ENCODE data around the gene NTN3. TPM values are rescaled to one million over a fixed set of nuclear protein-coding genes. Genes with fewer than 3 reads are reported as not detected.

Gene NTN3
- total and polyA plus RNA-seq, 11 donors: 0.09 to 0.50 (median 0.20) TPM; not detected in 5

GRCh38 chr16:2443555-2443954 lies 27.5 kb upstream of the NTN3 start:
- Histone ChIP-seq H3K36me3 (peaks cover 0 to 44% (median 12%) of the 10 kb centered on the region in 9 donors), H3K4me1 (no peaks in the 10 kb centered on the region), H3K9me3 (no peaks in the 10 kb centered on the region), H3K4me3 (no peak overlapping the region), H3K27ac (no peak overlapping the region), H3K27me3 (no peaks in the 10 kb centered on the region)
- intact Hi-C loops (cut with DNase I): no loop called here
- 80 to 83% (median 82%) methylated on average over 9 of the region's 9 CpGs for WGBS, 4 donors
- ATAC-seq (peak in 1 of 4 donors; percentile 22), DNase-seq (no peak)
- TF ChIP-seq, protein P1, sequence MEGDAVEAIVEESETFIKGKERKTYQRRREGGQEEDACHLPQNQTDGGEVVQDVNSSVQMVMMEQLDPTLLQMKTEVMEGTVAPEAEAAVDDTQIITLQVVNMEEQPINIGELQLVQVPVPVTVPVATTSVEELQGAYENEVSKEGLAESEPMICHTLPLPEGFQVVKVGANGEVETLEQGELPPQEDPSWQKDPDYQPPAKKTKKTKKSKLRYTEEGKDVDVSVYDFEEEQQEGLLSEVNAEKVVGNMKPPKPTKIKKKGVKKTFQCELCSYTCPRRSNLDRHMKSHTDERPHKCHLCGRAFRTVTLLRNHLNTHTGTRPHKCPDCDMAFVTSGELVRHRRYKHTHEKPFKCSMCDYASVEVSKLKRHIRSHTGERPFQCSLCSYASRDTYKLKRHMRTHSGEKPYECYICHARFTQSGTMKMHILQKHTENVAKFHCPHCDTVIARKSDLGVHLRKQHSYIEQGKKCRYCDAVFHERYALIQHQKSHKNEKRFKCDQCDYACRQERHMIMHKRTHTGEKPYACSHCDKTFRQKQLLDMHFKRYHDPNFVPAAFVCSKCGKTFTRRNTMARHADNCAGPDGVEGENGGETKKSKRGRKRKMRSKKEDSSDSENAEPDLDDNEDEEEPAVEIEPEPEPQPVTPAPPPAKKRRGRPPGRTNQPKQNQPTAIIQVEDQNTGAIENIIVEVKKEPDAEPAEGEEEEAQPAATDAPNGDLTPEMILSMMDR (IDR thresholded peaks at IDR 0.05): no peak

DNA sequence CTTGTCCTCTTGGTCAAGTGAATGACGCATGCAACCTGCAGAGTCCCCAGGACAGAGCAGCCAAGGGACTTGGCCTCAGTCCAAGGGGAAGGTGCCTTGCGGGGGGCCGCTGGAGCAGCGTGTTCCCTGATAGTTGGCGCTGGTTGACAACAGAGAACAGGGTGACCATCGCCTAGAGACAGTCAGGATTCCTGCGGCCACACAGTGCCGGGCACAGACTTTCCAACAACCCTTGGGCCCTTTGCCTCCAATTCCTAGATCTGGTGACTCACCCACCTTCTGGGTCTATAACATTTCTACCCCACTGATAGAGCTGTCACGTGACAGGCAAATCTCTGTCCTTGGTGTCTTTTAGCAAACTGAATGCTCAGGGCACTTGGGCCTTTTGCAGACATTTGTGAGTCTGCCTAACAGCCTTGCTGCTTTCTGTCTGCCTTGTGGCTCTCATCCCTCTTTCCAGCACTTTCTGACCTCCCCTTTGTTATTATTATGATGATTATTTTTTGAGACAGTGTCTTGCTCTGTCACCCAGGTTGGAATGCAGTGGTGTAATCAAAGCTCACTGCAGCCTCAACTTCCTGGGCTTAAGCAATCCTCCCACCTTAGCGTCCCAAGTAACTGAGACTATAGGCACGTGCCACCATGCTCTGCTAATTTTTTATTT lies 23.0 kb upstream of the NTN3 start:
- H3K27ac ChIP-seq: no peak overlapping the region
- no peak for TF ChIP-seq POLR2A (IDR thresholded peaks at IDR 0.05)
- TF ChIP-seq, protein P1 (IDR thresholded peaks at IDR 0.05): no peak
- no peaks in the 10 kb centered on the region for H3K4me1 ChIP-seq
- no peaks in the 10 kb centered on the region for H3K9me3 ChIP-seq
- H3K36me3 ChIP-seq: peaks cover 0 to 54% (median 12%) of the 10 kb centered on the region in 9 donors
- intact Hi-C loops (cut with DNase I): no loop called here
- WGBS, 4 donors: 89 to 94% (median 92%) methylated on average over 11 of the region's 11 CpGs
- no peak overlapping the region for H3K4me3 ChIP-seq
- ATAC-seq (peak in 1 of 4 donors; percentile 48), DNase-seq (no peak)
- H3K27me3 ChIP-seq: no peaks in the 10 kb centered on the region

GRCh38 chr16:2449118-2449517 lies 22.0 kb upstream of the NTN3 start:
- intact Hi-C loops (cut with DNase I): no loop called here

DNA sequence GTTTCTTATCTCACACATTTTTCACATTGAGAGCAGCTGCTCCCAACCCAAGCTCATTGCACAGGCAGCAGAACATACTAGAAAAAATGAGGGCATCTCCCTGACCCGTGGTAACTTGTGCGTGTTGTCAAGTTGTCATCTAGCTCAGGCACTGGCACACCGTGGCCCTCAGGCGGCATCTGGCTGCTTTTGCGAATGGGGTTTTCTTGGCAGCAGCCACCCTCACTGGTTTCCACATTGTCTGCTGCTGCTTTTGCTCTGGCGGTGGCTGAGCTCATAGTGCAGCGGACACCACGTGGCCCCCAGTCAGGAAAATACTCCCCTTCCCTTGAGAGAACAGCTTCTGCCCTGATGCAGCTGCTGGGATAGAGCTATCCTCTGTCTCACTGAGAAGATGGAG lies 20.6 kb upstream of the NTN3 start:
- H3K9me3 ChIP-seq: no peaks in the 10 kb centered on the region
- no peaks in the 10 kb centered on the region for H3K4me1 ChIP-seq
- DNase-seq (no peak), ATAC-seq (peak in 1 of 4 donors; percentile 20)
- intact Hi-C loops (cut with DNase I): no loop called here
- no peaks in the 10 kb centered on the region for H3K27me3 ChIP-seq
- no peak overlapping the region for H3K27ac ChIP-seq
- WGBS, 4 donors: 91 to 95% (median 92%) methylated on average over 6 to 8 of the region's 8 CpGs
- peaks cover 0 to 51% (median 2%) of the 10 kb centered on the region in 9 donors for H3K36me3 ChIP-seq
- H3K4me3 ChIP-seq: no peak overlapping the region
- TF ChIP-seq, protein P1 (IDR thresholded peaks at IDR 0.05): no peak
- TF ChIP-seq POLR2A (IDR thresholded peaks at IDR 0.05): no peak

More at GRCh38 chr16:2449118-2449517, 22.0 kb upstream of the NTN3 start:
- H3K4me3 ChIP-seq: no peak overlapping the region
- H3K27me3 ChIP-seq: no peaks in the 10 kb centered on the region
- H3K36me3 ChIP-seq: peaks cover 0 to 59% (median 12%) of the 10 kb centered on the region in 9 donors
- no peak for ATAC-seq
- H3K4me1 ChIP-seq: no peaks in the 10 kb centered on the region
- WGBS, 4 donors: 94 to 98% (median 97%) methylated on average over 16 to 25 of the region's 25 CpGs
- no peaks in the 10 kb centered on the region for H3K9me3 ChIP-seq
- no peak for TF ChIP-seq POLR2A (IDR thresholded peaks at IDR 0.05)
- TF ChIP-seq, protein P1 (IDR thresholded peaks at IDR 0.05): no peak
- no peak for DNase-seq
- no peak overlapping the region for H3K27ac ChIP-seq

Data from heart left ventricle (tissue), 16 donors.